Astrocyte (in vitro differentiated cells and primary cell): Measurements from ENCODE around the gene THAP3.

Source experiments
- EZH2 ChIP-seq: IDR thresholded peaks from 2 replicates; pipeline ENCODE4 v1.6.1; 2012; ENCODE audit warnings: mild to moderate bottlenecking, low read length, inconsistent platforms; ENCODE audit not compliant: insufficient read depth
- TF ChIP-seq, protein P1 (sequence below): IDR thresholded peaks from 2 replicates; pipeline ENCODE4 v1.5.1; 2011; ENCODE audit warnings: low read depth, mild to moderate bottlenecking, inconsistent platforms, low read length, moderate library complexity; ENCODE audit not compliant: insufficient read depth

DNA sequence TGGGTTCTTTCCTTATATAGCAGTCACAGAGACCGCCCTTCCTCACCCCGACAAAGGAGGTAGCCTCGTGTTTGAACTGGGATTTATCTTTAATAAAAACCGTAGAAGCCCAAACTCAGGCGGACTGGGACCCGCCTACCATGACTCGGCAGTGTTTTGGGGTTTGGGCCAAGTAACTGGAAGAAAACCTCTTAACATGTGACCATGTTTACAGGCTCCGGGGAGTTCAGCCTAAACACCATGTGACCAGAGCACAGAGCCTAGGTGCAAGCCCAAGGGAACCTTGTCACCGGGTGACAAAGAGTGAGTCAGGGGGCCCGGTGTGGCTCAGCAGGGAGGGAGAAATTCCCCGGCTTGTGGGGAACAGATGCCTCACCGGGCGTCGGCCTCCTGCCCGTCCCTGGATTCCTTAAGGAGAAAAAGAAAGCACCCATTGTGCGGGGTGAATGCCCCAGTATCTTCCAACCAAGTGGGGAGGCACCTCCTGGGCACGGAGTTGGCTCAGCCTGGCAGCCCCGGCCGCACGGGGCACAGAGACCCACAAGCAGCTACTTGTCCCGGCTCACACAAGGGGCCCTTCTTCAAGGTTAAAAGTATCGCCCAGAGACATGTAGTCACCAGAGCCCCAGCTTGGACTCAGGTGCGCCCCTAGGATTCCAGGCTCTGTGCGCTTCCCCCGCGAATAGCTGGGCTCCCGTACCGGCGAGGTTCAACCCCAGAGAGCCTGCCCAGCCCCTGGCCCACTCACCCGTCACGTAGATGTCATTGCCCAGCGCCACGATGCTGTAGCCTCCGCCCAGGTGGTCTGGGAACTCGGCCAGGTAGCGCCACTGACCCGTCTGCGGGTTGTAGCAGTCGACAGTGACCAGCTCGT lies 23.4 kb upstream of the THAP3 start:
- TF ChIP-seq, protein P1, sequence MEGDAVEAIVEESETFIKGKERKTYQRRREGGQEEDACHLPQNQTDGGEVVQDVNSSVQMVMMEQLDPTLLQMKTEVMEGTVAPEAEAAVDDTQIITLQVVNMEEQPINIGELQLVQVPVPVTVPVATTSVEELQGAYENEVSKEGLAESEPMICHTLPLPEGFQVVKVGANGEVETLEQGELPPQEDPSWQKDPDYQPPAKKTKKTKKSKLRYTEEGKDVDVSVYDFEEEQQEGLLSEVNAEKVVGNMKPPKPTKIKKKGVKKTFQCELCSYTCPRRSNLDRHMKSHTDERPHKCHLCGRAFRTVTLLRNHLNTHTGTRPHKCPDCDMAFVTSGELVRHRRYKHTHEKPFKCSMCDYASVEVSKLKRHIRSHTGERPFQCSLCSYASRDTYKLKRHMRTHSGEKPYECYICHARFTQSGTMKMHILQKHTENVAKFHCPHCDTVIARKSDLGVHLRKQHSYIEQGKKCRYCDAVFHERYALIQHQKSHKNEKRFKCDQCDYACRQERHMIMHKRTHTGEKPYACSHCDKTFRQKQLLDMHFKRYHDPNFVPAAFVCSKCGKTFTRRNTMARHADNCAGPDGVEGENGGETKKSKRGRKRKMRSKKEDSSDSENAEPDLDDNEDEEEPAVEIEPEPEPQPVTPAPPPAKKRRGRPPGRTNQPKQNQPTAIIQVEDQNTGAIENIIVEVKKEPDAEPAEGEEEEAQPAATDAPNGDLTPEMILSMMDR = no peak
- no peak for TF ChIP-seq EZH2
